ENCODE data around the gene TGFBR1.
"Not testable (repeated sequence)": the region's sequence is repeated elsewhere in the genome, so short reads cannot be mapped to it uniquely, and the experiment has no call there.

Gene TGFBR1

DNA sequence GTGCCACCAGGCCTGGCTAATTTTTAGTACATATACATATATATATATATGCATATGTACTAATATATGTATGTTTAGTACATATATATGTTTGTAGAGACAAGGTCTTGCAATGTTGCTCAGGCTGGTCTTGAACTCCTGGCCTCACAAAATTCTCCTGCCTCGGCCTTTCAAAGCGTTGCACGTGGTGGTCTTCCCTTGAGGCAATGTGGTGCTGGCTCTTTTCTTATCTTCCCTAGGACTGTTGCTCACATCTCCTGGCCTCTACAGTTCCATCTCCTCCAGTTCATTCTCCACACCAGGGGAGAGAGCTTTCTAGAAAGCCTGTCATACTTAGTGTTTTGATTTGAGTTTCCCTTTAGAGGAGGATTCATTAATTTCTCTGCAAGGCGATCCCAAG lies 28.9 kb upstream of the TGFBR1 start:
- no peak for DNase-seq (ENCODE audit: low spot score)

DNA sequence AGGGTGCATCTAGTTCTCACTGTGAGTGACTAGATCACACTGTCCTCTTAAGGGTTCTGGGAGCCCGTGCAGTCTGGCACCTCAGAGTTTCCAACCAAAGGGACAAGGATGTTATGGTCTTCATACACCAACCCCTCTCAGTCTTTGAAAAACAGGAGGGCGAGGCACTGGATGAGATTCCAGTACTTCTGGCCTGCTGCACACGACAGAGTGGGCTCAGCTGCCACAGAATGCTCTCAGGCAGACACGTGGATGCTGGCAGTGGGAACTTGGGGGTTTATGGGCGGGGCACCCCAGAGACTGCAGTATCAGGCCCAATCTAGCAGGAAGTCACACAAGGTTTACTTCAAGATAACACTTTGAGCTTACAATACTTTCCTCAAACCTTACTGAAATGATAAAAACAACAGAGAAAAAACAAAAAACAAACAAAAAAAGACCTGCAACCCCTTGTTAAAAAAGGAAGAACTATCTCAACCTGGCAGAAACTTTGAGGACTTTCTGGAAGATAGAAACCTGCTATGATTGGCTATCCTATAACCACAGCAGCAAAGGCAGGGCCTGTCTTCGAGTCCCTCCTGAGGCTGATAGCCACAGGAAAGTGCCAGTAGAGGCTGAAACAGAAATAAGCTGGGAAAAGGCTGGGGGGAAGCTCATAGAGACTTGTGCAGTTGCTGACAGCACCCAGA lies 28.3 kb upstream of the TGFBR1 start:
- DNase-seq (ENCODE audit: low spot score) = no peak

DNA sequence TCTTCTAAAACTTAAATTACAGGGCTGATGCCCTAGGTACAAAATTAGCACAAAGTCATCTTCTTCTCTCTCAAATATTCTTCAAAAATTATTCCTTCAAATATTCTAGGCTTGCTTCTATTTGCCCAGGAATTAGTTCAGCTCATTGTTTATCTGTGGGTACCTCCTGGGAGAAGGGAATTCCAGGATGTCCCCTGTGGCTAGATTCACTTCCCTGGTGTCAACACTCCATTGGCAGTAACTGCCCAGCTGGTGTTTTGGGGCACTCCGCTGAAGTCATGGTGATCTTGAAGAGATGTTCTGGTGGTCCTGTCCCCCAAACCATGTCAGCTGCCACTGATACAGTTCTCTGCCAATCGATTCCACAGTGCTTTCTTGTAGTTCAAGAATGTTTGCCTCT lies 26.2 kb upstream of the TGFBR1 start:
- DNase-seq (ENCODE audit: low spot score) = no peak

DNA sequence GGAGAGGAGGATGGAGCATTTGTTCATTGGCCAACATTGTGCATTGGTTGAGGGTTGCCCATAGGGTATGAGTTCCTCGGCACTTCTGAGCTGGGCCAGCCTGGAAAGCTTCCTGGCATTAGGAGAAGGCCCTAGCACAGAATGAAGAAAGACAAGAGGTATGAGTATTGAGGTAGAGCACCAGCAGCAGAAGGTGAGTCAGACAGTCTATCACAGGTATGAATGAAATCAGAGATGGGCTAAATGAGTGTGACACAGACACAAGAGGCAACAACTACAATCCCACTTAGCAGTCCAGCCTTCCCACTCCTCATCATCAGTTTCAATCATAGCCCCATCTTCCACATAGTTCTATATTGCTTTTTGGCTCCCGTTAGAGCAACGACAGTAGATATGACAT lies 25.4 kb upstream of the TGFBR1 start:
- no peak for DNase-seq (ENCODE audit: low spot score)

DNA sequence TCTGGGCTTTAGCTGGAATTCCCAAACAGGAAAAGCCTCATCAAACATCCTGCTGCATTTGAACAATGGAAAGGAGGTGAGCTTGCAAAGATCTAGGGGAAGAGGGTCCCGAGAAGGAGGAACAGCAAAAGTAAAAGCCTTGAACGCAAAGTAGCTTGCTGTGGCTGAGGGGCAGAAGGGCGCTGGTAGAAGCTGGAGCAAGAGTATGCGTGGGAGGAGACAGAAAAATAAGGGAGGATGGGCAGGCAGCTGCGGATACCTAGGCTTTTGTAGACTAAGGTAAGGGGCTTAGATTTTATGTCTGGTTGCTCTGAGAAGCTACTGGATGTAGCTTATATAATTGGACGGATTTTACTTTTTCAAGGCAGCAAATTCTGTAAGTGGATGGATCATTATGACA lies 21.9 kb upstream of the TGFBR1 start:
- DNase-seq (ENCODE audit: low spot score) = no peak

DNA sequence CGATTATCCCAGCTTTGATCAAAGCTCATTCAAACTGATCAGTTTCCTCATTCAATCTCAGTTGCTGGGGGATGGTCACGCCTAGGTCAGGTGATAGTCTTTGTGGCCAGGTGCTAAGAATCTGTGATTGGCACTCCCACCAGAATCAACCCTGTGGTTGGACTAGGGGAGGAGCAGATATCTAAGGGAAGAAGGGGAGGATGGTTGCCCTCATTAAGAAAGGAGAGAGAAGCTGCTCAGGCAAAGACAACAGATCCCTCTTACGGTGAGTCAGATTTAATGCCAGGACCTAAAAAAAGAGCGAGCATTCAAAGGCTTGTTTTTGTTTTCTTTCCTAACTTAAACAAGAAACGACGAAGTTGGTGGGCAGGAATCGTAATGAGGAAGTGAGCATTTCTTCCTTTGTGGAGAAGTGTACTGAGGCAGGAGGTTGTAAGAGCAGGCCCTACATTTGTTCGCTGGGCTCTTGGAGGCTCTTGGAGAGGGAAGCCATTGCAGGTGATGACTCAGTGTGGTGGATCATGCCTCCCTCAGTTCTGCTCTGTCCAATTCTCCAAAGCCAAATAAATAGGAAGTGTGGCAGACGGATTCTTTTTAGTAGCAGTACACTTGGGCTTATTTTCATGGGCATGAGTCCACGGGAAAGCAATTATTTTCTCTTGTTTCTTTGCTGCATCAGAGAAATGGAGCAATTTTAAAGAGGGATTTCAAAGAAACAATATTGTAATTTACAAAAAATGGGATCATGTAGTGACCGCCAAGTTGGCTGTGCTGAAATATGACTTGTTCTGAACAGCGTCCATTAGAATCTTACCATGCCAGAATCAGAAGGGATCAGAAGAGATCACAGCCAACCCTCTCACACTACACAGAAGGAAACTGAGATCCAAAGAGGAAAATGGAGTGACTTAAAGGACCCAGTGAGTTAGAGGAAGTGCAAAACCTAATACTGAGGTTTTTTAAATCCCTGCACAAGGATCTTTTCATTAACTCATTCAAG lies 18.7 kb upstream of the TGFBR1 start:
- no peak for DNase-seq (ENCODE audit: low spot score)

DNA sequence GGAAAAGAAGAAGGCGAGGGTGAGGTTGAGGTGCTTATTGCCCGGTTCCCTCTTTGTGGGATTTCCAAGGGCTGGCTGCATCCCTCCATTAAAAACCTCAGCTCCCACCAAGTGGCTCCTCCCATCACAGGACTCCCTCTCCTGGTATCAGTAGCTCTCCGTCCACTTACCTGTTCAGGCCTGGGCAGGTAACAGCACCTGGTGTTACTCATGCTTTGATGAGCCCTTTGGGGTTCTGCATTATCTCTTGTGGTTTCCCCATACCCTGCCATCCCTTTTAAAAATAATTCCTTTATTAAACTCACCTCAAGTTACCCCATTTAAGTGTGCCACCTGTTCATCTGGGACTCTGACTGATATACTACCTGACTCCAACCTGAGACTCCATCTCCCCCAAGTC lies 17.5 kb upstream of the TGFBR1 start:
- DNase-seq (ENCODE audit: low spot score) = no peak

DNA sequence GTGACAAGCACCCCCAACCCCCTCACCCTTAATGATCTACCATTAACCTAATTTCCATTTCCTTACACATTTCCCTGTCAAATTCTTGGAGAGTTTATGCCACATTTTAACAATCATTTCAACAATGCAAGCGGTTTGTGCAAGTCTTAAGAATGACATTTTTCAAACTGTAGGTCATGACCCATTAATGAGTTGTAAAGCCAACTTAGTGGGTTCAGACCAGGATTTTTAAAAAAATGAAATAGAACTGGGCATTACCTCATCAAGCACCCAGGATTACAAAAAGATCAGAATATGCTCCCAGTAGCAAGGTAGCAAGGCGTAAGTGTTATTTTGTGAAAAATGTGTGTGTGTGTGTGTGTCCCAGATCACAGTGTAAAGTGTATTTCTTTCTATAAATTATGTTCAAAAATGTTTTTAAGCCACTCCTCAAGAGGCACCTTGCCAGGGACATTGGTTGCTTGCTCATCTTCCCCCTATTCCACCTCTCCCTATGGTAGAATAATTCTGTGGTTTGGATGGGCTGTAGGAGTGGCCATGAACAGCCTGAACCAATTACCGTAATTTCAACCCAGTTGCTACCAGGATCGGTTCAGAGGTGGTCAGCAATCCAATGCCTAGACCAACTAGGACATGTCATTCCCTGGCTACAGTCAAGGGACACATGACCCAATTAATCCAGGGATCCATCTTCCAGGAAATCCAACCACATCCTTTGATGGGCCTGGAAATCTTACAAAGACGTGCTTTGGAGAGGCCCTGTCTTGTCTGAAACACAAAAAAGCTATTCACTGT lies 14.4 kb upstream of the TGFBR1 start:
- no peak for DNase-seq (ENCODE audit: low spot score)

DNA sequence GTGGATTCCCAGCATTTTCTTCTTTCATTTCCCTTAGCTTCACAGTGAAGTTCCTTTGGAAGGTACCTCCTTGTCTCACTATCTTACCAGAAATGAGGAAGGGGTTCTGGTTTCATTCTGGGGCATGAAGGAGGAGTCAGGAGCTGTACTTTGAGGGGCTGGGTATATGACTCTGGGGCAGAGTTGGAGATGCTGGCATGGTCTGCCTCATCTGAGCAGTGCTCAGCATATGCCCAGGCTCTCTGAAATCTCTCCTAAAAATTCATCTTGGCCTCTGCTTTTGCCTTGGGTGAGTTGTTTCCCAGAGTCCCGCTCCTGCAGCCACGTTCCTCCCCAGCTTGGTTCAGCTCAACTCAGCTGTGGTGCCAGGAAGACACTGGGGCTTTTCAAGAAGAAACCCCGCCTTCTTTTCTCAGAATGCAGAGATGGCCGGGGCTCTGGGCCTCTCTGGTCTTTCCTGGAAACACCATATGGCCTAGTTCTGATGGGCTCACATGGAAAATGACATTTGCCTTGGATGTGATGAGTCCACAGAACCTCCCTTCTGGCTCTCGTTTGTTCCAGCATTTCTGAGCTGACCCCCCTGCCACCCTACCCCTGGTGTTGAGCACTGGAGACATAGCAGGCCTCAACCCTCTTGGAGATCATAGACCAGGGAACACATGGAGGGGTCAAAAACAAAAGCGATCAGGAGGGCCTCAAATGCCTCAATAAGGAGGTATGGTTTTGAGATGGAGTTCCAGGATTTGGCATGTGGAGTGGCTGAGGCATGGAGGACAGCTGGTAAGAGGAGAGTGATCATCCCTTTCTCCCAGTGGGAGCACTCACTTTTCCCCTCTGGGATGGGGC lies 12.0 kb upstream of the TGFBR1 start:
- no peak for DNase-seq (ENCODE audit: low spot score)

DNA sequence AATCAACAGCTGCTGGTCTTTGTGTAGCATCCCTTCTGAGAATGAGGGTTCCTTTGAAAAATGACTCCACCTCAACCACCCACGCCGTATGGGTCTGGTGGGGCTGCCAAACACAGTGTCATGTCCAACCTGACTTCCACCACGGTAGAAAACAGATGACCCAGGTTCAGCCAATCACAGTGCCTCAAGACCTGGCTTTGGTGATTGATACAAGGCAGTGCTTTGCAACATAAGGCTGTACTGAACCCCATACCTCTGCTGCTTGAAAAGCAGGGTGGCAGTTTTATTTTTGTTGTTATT lies 11.5 kb upstream of the TGFBR1 start:
- DNase-seq (ENCODE audit: low spot score) = no peak

DNA sequence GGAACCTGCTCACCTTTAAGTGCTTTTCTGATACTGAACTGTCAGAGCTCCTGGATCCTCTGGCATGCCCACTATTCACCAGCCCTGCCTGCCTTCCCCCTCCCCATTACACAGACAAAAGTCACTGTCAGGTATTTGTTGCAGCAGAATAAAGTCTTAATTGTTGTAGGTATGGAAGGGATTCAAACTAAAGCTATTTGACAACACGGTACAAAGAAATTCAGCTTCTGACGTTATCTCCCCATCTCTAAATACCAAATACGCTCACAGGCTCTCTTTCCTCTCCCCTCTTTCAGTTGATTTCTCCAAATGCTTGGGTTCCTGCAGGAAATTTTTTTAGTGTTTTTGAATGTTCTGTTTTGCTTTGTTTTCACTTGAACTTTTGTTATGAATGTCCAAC lies 9.3 kb upstream of the TGFBR1 start:
- no peak for DNase-seq (ENCODE audit: low spot score)

DNA sequence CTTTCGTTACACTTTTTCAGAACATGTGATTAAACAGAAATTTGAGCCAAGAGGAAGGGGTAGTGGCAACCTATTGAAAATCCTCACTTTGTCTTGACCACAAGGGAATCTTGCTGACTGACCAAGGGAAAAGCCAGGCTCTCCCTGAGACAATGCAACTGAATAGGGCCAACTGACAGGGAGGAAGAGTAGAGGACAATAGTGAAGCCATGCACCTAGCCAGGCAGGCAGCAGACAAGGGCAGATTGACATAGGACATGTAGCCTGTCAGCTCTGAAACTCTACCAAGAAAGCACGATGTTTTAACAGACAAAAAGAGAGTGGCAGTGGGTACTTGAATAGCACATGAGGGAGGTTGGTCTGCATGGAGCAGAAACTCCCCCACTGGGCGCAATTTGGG lies 8.5 kb upstream of the TGFBR1 start:
- peak; percentile 55 for DNase-seq (ENCODE audit: low spot score)

DNA sequence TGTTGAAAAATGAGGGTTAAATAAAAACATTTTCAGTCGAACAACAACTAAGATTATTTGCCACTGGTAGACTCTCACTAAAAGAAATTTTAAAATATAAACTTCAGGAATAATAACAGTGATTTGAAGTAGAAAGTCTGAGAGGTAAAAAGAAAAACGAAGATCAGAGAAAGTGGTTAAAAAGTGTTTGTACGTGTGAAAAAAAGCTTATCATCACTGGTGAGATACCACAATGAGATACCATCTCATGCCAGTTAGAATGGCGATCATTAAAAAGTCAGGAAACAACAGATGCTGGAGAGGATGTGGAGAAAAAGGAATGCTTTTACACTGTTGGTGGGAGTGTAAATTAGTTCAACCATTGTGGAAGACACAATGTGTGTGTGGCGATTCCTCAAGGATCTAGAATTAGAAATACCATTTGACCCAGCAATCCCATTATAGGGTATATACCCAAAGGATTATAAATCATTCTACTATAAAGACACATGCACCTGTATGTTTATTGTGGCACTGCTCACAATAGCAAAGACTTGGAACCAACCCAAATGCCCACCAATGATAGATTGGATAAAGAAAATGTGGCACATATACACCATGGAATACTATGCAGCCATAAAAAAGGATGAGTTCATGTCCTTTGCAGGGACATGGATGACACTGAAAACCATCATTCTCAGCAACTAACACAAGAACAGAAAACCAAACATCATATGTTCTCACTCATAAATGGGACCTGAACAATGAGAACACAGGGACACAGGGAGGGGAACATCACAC lies 4.9 kb upstream of the TGFBR1 start:
- DNase-seq (ENCODE audit: low spot score) = not testable (repeated sequence)

DNA sequence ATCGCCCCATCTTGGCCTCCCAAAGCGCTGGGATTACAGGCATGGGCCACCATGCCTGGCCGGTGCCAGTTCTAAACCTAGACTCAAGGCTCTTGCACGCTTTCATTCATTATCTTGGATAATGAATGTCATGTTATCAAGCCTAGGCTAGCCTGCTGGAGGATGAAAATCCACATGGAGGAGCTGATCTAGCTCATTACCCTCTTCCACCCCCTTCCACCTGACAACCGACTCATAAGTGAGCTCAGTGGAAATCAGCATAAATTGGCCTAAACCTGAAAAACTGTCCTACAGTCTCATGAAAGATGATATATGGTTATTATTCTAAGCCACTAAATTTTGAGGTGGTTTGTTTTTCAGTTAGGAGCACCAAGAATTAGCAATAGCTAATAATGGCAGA lies 3.6 kb upstream of the TGFBR1 start:
- no peak for DNase-seq (ENCODE audit: low spot score)

DNA sequence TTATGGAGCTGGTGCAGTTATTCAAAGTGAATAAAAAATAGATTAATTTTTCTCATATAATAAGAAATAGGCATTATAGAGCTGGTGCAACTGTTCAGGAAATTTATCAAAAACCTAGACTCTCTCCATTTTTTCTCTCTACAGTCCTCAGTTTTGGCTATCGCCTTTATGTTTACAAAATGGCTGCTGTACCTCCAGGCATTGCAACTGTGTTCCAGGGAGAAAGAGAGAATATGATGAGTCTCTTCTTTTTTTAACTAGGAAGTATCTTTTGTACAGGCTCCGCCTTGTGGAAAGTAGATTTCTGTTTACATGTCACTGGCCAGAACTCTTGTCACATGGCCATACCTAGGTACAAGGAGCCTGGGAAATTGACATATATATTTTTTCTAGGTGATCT lies 3.1 kb upstream of the TGFBR1 start:
- DNase-seq (ENCODE audit: low spot score) = no peak

DNA sequence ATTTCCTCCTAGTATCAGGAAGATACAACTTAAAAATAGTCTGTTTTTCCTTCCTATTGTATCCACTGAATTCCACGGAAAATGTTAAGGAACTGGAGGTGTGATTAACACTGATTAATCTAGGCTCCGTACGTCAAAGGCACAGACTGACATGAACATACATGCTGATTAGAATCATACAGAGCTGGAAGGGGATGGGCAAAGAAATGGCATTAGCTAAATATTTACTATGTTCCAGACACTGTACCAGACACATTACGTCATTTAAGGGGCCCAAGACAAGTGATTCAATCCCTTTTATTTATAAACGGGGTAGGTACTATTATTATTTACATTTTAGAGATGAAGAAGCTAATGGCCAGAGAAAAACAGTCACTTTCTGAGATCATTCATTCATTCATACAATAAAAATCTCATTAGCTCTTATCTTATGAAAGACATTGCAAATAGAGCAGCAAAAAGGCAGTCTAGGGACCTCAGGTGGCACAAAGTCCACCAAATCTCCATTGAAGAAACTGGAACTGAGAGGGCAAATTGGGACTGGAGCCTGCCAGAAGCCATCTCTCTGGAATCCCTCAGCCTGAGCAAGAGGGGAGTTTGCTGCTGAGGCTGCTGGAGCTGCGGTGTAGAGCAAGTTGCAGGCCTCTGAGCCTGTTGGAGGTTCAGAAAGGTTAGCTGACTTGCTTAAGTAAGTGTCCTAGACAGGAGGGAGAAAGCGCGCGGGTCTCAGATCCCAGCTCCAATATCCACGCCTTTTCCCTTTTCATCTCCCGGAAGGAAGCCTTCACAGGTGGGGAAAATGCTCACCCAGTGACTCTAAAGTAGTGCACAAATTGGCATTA lies 1.6 kb upstream of the TGFBR1 start:
- no peak for DNase-seq (ENCODE audit: low spot score)

DNA sequence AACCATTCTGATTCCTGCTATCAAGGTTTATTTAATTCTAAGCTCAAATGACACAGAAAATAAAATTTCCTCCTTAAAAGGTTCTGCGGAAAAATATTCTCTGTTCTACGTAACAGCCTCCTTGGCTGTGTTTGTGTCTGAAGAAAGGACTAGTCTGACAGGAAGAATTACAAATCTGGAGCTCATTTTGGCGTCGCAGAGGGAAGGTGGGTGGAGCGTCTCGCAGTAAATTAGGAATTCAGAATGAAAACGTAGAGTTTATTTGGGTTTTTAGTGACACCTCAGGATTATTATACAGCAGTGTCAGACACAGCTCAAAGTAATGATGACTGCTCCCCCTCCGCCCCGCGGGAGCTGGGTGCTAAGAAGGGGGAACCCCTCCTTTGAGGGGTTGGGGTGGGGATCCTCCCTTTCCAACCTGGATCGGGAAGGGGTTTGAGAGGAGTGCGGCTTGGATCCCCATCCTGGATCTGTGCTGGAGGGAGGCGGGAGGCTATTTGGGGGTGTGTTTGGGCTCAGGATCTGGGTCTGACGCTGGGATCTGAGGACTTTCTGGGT lies 933 bp upstream of the TGFBR1 start:
- no peak for DNase-seq (ENCODE audit: low spot score)

DNA sequence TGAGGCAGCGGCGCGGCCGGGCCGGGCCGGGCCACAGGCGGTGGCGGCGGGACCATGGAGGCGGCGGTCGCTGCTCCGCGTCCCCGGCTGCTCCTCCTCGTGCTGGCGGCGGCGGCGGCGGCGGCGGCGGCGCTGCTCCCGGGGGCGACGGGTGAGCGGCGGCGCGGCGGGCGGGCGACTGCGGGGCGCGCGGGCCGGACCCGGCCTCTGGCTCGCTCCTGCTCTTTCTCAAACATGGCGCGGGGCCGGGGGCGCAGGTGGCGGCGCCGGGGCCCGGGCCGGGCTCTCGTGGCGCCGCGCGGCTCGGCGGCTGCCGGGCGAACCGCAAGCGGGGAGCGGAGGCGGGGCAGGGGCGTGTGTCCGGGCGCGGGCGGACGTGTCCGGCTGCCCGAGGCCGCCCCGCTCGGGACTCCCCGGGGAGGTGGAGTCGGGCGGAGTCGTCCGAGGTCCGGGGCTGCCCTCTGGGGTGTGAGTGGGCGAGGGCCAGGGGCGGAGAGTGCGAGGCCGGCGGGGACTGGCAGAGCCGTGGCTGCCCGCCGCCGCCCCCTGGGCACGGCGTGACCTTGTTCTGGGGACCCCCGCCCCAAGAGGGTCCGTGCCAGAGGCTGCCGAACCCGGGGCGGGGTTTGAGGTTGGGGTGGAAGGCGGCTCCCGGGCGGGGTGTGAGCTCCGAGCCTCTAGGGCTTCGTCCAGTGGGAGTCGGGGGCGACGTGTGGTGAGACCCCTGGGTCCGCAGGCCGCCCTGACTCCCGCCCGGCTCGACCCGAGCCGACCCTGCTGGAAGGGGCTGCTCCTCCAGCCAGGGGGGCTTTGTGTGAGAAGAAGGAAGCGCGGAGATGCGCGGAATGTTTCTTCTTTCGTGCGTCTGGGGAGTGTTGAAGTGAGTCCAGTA lies 485 bp downstream of the TGFBR1 start:
- DNase-seq (ENCODE audit: low spot score) = peak; percentile 84

DNA sequence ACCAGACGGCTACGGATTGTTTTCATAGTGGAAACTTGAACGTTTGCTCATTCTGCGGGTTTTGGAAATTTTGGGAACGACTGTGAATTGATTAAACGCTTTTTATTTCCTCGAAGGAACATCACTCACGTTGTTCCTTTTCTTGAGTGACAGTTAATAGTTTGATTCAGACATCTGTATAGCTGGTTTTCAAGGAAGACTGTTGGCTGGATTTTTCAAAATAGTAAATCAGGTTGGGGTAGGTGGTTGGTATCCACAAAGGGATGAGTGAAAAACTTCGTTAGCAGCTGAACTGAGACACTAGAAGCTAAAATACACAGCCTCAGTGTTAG lies 1.1 kb downstream of the TGFBR1 start:
- no peak for DNase-seq (ENCODE audit: low spot score)

All from ecto neural progenitor cell (in vitro differentiated cells).